Choroid plexus epithelial cell (primary cell): ENCODE measurements around the gene QPCT.

Experiments used
- DNase-seq: peaks from one replicate; pipeline ENCODE4 v3.0.0-alpha.2; 2010; ENCODE audit warnings: low read depth
- H3K4me3 ChIP-seq: 2 replicates; pipeline ENCODE4 v1.5.1; 2011; ENCODE audit warnings: low read depth, mild to moderate bottlenecking, control low read depth, low read length, moderate library complexity
- TF ChIP-seq, protein P1 (sequence below): conservative IDR thresholded peaks from 2 replicates; pipeline ENCODE4 v1.5.1; 2011; ENCODE audit warnings: low read depth, mild to moderate bottlenecking, control low read depth, inconsistent platforms, low read length, moderate library complexity

QPCT gene

DNA sequence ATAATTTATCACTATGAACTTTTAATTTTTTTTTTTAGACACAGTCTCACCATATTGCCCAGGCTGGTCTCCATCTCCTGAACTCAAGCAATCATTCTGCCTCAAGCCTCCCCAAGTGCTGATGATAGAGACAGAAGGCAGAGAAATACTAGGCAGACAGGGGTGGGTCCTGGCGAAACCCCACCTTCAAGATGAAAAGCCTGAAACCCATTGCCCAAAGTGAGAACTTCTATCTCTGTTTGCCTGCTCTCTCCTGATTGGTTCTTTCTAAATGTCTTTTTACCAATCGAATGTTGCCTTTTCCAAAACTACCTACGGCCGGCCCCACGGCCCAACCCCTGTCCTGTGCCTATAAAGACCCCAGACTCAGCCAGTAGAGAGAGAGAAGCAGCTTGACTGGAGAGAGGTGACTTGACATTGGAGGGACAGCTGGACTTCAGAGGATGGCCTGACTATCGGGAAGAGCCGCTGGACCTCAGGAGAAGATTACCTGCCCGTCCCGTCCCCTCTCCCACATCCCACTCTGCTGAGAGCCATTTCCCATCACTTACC is 41.7 kb upstream of the QPCT start:
- no peak overlapping the region for H3K4me3 ChIP-seq
- DNase-seq = no peak
- TF ChIP-seq, protein P1, sequence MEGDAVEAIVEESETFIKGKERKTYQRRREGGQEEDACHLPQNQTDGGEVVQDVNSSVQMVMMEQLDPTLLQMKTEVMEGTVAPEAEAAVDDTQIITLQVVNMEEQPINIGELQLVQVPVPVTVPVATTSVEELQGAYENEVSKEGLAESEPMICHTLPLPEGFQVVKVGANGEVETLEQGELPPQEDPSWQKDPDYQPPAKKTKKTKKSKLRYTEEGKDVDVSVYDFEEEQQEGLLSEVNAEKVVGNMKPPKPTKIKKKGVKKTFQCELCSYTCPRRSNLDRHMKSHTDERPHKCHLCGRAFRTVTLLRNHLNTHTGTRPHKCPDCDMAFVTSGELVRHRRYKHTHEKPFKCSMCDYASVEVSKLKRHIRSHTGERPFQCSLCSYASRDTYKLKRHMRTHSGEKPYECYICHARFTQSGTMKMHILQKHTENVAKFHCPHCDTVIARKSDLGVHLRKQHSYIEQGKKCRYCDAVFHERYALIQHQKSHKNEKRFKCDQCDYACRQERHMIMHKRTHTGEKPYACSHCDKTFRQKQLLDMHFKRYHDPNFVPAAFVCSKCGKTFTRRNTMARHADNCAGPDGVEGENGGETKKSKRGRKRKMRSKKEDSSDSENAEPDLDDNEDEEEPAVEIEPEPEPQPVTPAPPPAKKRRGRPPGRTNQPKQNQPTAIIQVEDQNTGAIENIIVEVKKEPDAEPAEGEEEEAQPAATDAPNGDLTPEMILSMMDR = no peak

GRCh38 chr2:37306024-37306423 is 38.4 kb upstream of the QPCT start:
- DNase-seq = no peak
- H3K4me3 ChIP-seq = no peak overlapping the region
- TF ChIP-seq, protein P1 = no peak

DNA sequence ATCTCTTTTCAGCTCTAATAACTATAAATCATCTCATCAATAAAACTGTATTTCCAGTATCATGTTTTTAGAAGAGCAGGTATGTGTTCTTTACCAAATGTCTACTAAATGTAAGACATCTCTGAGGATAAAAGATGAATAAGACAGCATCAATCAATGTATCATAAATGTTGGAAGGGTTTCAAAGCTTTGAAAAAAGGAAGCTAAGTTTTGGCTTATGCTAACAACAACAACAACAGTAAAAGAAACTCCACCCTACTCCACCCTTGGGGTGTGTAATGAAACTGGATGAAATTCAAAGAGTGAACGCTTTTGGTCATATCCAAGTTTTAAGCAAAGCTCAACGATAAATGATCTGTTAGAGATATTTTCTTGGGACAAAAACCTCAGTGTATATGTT is 36.9 kb upstream of the QPCT start:
- no peak overlapping the region for H3K4me3 ChIP-seq
- DNase-seq = no peak
- TF ChIP-seq, protein P1 = no peak

GRCh38 chr2:37315364-37315763 is 29.1 kb upstream of the QPCT start:
- no peak overlapping the region for H3K4me3 ChIP-seq

DNA sequence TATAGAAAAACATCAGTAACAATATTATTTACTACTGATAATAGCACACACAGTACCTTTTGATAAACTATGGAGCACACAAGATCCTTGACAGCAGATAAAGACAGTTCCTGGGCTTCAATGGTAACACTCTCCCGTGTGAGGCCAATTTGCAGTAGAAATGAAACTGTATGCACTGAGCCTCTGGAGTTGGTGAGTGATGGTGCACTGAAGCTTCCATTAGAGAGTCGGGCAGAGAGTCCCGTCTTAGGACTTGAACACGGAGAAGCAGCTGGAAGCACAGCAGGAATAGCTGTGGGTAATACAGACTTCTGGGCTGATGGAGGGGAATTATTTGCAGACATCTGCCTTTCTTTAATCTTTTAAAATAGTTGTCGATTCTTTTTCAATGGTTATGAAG is 28.2 kb upstream of the QPCT start:
- H3K4me3 ChIP-seq = no peak overlapping the region
- no peak for DNase-seq
- TF ChIP-seq, protein P1 = no peak

More at GRCh38 chr2:37315364-37315763, 29.1 kb upstream of the QPCT start:
- TF ChIP-seq, protein P1 = no peak
- no peak for DNase-seq

DNA sequence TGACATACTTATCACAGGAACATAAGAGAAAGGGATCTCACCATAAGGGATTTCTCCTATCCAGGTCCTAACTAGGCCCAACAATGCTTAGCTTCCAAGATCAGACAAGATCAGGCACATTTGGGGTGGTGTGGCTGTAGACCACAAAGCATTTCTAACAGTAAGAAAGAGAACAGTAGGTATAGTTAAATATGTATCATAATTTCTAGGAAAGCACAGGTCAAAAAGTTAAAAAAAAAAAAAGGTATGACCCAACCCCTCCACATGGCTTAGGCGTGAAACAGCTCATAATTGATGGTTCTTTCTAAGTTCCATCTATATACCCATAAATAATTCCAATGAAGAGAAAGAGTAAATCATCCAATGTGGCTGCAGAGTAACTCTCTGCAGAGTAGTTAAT is 26.7 kb upstream of the QPCT start:
- no peak overlapping the region for H3K4me3 ChIP-seq
- TF ChIP-seq, protein P1 = no peak
- DNase-seq = no peak

GRCh38 chr2:37318401-37318800 is 26.0 kb upstream of the QPCT start:
- DNase-seq = peak; percentile 92
- TF ChIP-seq, protein P1 = no peak
- H3K4me3 ChIP-seq = no peak overlapping the region
